Measurements from ENCODE around the gene TCF4. TPM values are rescaled to one million over a fixed set of nuclear protein-coding genes. Genes with fewer than 3 reads are reported as not detected.

Gene TCF4
- total RNA-seq, 1 donor from 2014 or later: 77.3 TPM

DNA sequence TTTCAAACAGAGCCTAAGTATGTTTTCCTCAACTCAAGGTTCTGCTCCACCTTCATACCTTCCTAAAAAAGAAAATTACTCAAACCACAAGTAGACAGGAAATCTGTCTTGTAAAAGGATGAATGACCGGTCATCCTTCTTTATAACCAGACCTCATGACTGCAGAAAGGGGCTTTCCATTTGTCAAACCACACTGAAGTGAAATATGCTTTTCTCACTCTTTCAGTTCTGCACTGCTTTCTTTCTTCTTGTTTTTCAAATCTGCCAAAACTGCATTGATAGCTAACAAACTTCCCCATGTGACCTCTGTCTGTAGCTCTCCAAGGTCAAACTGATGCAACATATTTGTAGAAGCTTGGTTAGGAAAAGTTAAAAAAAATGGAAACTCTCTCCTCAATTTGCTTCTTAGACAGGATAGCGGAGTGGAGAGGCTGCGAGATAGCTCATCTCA, 319.8 kb downstream of the TCF4 start:
- Mint-ChIP-seq H3K27me3 (ENCODE audit: unreplicated experiment) (no peaks in the 10 kb centered on the region), H3K27ac (ENCODE audit: unreplicated experiment) (no peak overlapping the region), H3K4me3 (ENCODE audit: unreplicated experiment) (no peak overlapping the region), H3K36me3 (ENCODE audit: unreplicated experiment) (peaks cover 62% of the 10 kb centered on the region), H3K9me3 (ENCODE audit: unreplicated experiment) (no peaks in the 10 kb centered on the region), H3K4me1 (ENCODE audit: unreplicated experiment) (peaks cover 25% of the 10 kb centered on the region)
- TF ChIP-seq, protein P1, sequence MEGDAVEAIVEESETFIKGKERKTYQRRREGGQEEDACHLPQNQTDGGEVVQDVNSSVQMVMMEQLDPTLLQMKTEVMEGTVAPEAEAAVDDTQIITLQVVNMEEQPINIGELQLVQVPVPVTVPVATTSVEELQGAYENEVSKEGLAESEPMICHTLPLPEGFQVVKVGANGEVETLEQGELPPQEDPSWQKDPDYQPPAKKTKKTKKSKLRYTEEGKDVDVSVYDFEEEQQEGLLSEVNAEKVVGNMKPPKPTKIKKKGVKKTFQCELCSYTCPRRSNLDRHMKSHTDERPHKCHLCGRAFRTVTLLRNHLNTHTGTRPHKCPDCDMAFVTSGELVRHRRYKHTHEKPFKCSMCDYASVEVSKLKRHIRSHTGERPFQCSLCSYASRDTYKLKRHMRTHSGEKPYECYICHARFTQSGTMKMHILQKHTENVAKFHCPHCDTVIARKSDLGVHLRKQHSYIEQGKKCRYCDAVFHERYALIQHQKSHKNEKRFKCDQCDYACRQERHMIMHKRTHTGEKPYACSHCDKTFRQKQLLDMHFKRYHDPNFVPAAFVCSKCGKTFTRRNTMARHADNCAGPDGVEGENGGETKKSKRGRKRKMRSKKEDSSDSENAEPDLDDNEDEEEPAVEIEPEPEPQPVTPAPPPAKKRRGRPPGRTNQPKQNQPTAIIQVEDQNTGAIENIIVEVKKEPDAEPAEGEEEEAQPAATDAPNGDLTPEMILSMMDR (IDR thresholded peaks at IDR 0.05): no peak
- DNase-seq (ENCODE audit: extremely low spot score, unreplicated experiment): no peak

DNA sequence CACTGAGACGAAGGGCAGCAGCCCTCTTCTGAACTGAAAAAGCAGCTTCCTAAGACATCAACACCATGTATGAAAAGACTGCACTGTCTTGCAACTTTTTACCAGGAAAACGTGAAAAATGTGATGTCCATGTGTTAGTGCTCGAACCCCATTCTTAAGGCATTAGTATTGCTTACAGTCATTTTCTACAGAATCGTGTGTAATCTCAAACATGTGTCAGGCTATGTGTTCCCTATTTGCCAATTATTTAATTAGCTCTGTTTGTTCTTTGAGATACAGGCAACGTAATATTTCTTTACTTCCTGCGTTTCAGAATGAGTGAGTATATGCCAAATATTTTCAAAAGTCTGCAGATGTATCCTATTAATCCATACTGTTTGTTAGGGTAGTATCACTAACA, 321.0 kb downstream of the TCF4 start:
- no peak overlapping the region for H3K27ac Mint-ChIP-seq (ENCODE audit: unreplicated experiment)
- no peaks in the 10 kb centered on the region for H3K27me3 Mint-ChIP-seq (ENCODE audit: unreplicated experiment)
- TF ChIP-seq, protein P1 (IDR thresholded peaks at IDR 0.05): no peak
- no peak overlapping the region for H3K4me3 Mint-ChIP-seq (ENCODE audit: unreplicated experiment)
- H3K36me3 Mint-ChIP-seq (ENCODE audit: unreplicated experiment): peaks cover 60% of the 10 kb centered on the region
- no peaks in the 10 kb centered on the region for H3K9me3 Mint-ChIP-seq (ENCODE audit: unreplicated experiment)
- H3K4me1 Mint-ChIP-seq (ENCODE audit: unreplicated experiment): peaks cover 20% of the 10 kb centered on the region
- no peak for DNase-seq (ENCODE audit: extremely low spot score, unreplicated experiment)

DNA sequence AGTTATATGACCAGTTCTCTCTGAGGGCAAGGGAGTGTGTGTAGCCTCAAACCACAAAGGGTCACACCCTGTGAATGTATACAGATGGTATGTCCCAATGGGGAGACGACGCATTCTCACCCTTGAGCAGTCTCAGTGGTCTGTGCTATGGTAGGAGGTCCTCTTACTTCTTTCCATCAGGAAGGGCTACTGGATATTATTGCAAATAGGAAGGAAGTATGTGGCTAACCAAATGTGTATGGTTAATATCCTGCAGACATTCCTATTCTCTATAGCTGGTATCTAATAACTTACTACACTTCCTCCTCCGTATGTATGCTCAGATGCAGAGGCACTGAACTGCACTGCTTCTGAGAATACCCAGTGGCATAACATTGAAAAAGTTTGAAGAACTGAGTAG, 322.0 kb downstream of the TCF4 start:
- Mint-ChIP-seq H3K4me1 (ENCODE audit: unreplicated experiment) (peaks cover 20% of the 10 kb centered on the region), H3K36me3 (ENCODE audit: unreplicated experiment) (peaks cover 61% of the 10 kb centered on the region), H3K9me3 (ENCODE audit: unreplicated experiment) (no peaks in the 10 kb centered on the region), H3K27me3 (ENCODE audit: unreplicated experiment) (no peaks in the 10 kb centered on the region), H3K27ac (ENCODE audit: unreplicated experiment) (no peak overlapping the region), H3K4me3 (ENCODE audit: unreplicated experiment) (no peak overlapping the region)
- TF ChIP-seq, protein P1 (IDR thresholded peaks at IDR 0.05): no peak
- no peak for DNase-seq (ENCODE audit: extremely low spot score, unreplicated experiment)

DNA sequence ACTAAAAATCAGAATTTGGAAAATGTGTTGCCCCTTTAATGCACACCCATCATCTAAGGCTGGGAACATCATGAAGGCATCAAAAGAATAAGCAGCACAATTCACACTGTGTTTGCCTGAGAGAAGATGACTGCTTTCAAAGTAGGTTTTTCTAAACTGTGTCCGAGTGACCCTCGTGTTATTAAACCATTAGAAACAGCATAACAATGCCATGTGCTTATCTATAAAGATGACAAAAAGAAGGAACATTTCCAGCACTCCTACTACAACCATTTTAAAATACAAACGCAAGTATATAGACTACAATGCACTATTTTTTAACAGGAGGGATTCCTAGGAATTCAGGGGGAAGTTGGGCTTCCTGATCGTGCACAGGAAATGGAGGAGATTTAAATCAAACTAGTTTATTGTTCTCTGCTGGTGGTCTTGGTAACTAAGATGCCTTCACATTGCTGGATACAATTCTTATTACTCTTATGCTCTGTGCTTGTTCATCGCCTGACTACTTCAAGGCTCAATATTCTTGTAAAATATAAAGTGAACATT, 322.8 kb downstream of the TCF4 start:
- H3K4me3 Mint-ChIP-seq (ENCODE audit: unreplicated experiment): no peak overlapping the region
- no peaks in the 10 kb centered on the region for H3K9me3 Mint-ChIP-seq (ENCODE audit: unreplicated experiment)
- no peaks in the 10 kb centered on the region for H3K27me3 Mint-ChIP-seq (ENCODE audit: unreplicated experiment)
- no peak for DNase-seq (ENCODE audit: extremely low spot score, unreplicated experiment)
- H3K27ac Mint-ChIP-seq (ENCODE audit: unreplicated experiment): no peak overlapping the region
- TF ChIP-seq, protein P1 (IDR thresholded peaks at IDR 0.05): no peak
- H3K36me3 Mint-ChIP-seq (ENCODE audit: unreplicated experiment): peaks cover 61% of the 10 kb centered on the region
- H3K4me1 Mint-ChIP-seq (ENCODE audit: unreplicated experiment): peaks cover 20% of the 10 kb centered on the region

DNA sequence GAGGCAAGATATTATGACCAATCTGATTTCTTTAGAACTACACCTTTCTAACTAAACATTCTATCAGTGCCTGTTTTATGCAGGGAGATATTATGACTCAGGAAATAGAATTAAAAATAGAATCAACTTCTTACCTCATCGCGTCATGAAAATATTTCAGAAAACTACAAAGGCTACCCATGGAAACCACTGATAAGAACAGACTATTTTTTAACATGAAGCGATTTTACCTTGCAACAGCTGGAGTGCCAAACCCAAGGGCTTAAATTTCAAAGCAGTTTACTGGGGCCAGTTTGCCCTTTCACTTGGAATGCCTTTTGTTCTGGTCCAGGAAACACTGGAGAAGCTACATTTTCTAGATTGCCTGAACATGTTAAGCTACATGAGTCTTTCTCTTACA, 323.9 kb downstream of the TCF4 start:
- Mint-ChIP-seq H3K4me1 (ENCODE audit: unreplicated experiment) (peaks cover 20% of the 10 kb centered on the region), H3K36me3 (ENCODE audit: unreplicated experiment) (peaks cover 60% of the 10 kb centered on the region), H3K27me3 (ENCODE audit: unreplicated experiment) (no peaks in the 10 kb centered on the region), H3K27ac (ENCODE audit: unreplicated experiment) (no peak overlapping the region), H3K9me3 (ENCODE audit: unreplicated experiment) (no peaks in the 10 kb centered on the region), H3K4me3 (ENCODE audit: unreplicated experiment) (no peak overlapping the region)
- no peak for DNase-seq (ENCODE audit: extremely low spot score, unreplicated experiment)
- TF ChIP-seq, protein P1 (IDR thresholded peaks at IDR 0.05): no peak

All from osteocyte (in vitro differentiated cells).